Stimulated activated CD4-positive, alpha-beta T cell treated with anti-CD3 and anti-CD28 coated beads, TNF-alpha, amount 100 ng/mL, for 48 hours (primary cell): ENCODE data around the gene TSPAN13.

Experiments
- DNase-seq, 3 donors: peaks; one replicate each; pipeline ENCODE4 v3.0.0-alpha.2; 2020; ENCODE audit warnings: low read depth in 3 of 3

Gene TSPAN13

GRCh38 chr7:16753102-16753931, at the start of gene TSPAN13:
TSPAN13 (plus strand) TSS chr7:16753755; CDS start chr7:16753968, 213 bp downstream.
- peak; percentile 44 to 61 (median 48) for DNase-seq

- no peak for DNase-seq
Measured at GRCh38 chr7:16708511-16708910, 45.0 kb upstream of the TSPAN13 start.

- no peak for DNase-seq
Measured at GRCh38 chr7:16708980-16709379, 44.6 kb upstream of the TSPAN13 start.

- no peak for DNase-seq
Measured at GRCh38 chr7:16710651-16711050, 42.9 kb upstream of the TSPAN13 start.

GRCh38 chr7:16711730-16712129, 41.8 kb upstream of the TSPAN13 start:
- DNase-seq: no peak

- DNase-seq: peak in 1 of 3 donors; percentile 16
Measured at GRCh38 chr7:16712916-16713315, 40.6 kb upstream of the TSPAN13 start.

GRCh38 chr7:16715928-16716327, 37.6 kb upstream of the TSPAN13 start:
- no peak for DNase-seq

GRCh38 chr7:16718111-16718656, 35.4 kb upstream of the TSPAN13 start:
- no peak for DNase-seq

- DNase-seq: no peak
Measured at GRCh38 chr7:16719699-16720098, 33.9 kb upstream of the TSPAN13 start.

GRCh38 chr7:16721541-16721940, 32.0 kb upstream of the TSPAN13 start:
- DNase-seq: no peak

GRCh38 chr7:16724344-16724743, 29.2 kb upstream of the TSPAN13 start:
- DNase-seq: no peak

GRCh38 chr7:16726189-16726588, 27.4 kb upstream of the TSPAN13 start:
- no peak for DNase-seq

- DNase-seq: no peak
Measured at GRCh38 chr7:16727736-16728135, 25.8 kb upstream of the TSPAN13 start.

- DNase-seq: no peak
Measured at GRCh38 chr7:16728811-16729210, 24.7 kb upstream of the TSPAN13 start.

GRCh38 chr7:16729541-16729940, 24.0 kb upstream of the TSPAN13 start:
- no peak for DNase-seq

- no peak for DNase-seq
Measured at GRCh38 chr7:16730937-16731336, 22.6 kb upstream of the TSPAN13 start.

GRCh38 chr7:16732828-16733227, 20.7 kb upstream of the TSPAN13 start:
- no peak for DNase-seq

GRCh38 chr7:16734148-16734726, 19.3 kb upstream of the TSPAN13 start:
- no peak for DNase-seq

GRCh38 chr7:16735020-16735419, 18.5 kb upstream of the TSPAN13 start:
- DNase-seq: no peak

- no peak for DNase-seq
Measured at GRCh38 chr7:16738011-16738688, 15.4 kb upstream of the TSPAN13 start.

GRCh38 chr7:16739863-16740622, 13.5 kb upstream of the TSPAN13 start:
- no peak for DNase-seq

GRCh38 chr7:16740623-16740953, 13.0 kb upstream of the TSPAN13 start:
- no peak for DNase-seq
